VCaP (cell line): Measurements from ENCODE around the gene CCR2.

Experiments used
- H3K27ac ChIP-seq: fragments of 450-650 bp; 2 replicates; pipeline ENCODE4 v1.5.1; 2017
- TF ChIP-seq, protein P1 (sequence below): fragments of 450-650 bp; conservative IDR thresholded peaks from 2 replicates; pipeline ENCODE4 v1.5.1; 2017; ENCODE audit warnings: mild to moderate bottlenecking, moderate library complexity

CCR2 gene

DNA sequence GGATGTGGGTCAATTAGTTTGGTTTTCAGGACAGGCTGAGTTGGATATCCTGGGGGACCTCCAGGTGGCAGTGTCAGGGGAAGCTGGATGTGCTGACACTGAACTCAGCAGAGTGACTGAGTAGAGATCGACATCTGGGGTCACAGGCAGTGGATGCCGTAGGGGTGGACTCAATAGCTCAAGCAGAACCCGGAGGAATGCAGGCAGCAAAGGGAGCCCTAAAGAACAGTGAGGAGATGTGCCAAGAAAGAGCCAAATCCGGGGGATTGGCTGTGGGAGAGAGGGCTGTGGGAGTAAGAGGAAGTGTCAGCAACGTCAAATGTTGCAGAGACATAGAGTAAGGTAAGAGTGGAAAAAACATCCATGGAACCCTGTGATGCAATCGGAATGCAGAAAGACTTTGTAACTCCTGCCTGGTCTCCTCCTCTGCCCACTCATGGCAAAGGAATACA, 41.3 kb downstream of the CCR2 start:
- H3K27ac ChIP-seq, result no peak overlapping the region
- TF ChIP-seq, protein P1, sequence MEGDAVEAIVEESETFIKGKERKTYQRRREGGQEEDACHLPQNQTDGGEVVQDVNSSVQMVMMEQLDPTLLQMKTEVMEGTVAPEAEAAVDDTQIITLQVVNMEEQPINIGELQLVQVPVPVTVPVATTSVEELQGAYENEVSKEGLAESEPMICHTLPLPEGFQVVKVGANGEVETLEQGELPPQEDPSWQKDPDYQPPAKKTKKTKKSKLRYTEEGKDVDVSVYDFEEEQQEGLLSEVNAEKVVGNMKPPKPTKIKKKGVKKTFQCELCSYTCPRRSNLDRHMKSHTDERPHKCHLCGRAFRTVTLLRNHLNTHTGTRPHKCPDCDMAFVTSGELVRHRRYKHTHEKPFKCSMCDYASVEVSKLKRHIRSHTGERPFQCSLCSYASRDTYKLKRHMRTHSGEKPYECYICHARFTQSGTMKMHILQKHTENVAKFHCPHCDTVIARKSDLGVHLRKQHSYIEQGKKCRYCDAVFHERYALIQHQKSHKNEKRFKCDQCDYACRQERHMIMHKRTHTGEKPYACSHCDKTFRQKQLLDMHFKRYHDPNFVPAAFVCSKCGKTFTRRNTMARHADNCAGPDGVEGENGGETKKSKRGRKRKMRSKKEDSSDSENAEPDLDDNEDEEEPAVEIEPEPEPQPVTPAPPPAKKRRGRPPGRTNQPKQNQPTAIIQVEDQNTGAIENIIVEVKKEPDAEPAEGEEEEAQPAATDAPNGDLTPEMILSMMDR, result no peak; the same call in 1 of the 2 replicates

DNA sequence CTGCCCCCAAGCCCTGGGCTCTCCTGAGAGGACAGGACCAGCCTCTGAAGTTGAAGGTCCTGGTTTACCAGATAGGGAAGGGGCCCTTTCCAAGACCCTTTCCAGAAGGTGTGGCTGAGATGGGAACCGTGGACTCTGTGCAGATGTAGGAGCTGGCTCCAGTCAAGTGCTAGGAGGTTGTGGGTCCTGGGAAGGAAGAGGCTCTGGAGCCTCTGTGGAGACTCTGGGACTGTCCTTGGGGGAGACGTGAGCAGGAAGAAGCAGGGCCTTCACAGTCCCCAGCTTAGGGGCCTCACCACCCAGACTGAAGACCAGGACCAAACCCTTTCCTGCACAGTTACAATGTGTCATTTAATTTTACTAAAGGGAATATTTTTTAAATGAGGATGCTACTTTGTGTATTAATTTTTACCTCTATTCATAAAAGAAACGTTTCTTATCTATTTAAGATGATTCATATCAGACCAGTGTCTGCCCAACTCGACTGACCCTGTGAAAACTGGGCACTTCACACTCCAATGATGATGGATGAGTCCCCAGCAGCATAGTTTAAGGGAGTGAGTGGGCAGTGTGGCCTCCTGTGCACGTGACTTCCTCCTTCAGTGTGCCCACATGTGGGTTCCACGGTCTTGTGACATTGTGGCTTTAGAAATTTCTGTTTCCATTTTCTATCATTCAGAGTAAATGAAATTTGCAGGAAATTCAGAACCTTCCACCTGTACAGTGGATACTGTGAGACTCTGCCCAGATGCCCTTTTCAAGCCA, 42.0 kb downstream of the CCR2 start:
- TF ChIP-seq, protein P1, result no peak
- no peak overlapping the region for H3K27ac ChIP-seq

DNA sequence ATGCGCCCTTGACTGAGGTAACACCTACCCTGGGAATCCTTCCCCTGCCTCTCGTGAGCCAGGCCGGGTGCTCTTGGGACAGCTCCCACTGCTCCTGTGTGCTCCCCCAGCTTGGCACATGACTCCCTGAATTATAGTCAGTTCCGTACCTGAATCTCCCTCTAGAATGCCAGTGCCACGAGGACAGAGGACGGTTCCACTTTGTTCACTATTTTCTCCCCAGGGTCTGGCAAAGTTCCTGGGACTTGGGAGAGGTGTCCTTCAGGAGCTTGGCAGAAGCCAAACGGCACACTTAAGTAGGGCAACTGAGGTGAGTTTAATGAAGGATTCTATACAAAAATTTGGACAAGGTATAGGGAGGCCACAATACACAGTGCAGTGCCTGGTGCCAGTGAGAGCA, 43.2 kb downstream of the CCR2 start:
- TF ChIP-seq, protein P1, result no peak
- no peak overlapping the region for H3K27ac ChIP-seq

DNA sequence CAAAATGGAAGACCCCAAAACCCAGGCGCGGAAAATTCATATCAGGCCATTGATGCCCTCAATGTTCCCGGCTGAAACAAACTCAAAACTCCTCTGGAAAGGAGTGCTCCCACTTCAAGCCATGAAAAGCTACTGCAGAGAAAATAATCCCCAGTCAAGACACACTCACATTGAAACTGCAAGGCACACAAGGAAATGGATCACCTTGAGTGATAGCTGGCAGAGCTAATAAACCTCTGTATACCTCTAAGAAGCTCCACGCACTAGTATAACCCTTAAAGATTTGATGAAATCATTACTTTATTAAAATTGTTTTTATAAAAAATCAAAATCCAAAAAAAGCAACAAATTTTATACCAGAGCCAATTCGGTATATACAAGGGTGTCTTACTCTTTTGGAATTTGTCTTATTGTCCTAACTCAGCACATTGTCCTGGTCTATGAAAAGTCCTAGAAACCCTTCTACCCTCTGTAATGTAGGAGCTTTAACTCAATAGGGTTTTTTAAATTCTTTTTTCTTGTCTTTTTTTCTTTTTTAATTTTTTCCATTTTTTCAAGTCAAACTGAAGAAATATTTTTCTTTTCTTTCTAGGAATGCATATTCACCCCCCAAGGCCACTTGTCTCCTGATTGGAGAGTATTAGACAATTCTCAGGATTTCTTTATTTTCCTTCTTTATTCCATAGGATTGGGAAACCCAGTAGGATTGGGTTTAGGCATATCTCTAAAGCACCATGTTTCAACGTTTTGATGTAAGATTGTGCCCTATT, 44.5 kb downstream of the CCR2 start:
- TF ChIP-seq, protein P1, result no peak
- no peak overlapping the region for H3K27ac ChIP-seq

DNA sequence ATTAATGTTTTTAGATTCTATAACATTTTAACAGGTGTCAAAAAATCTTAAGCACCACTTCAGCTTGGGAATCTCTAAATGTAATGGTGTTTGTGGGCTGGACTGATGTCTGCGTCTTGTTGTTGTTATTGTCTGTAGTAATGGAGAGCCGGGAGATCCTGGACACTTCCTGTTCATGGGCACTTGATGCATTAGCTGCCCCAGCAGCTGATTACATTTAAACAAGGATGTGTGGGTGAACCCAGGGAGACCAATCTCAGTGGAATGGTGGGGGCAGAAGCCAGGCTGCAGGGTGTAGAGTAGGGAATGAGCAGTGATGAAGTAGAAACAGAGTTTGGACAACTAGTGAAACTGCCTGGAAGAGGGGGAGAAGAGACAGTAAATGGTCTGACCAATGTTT, 45.2 kb downstream of the CCR2 start:
- no peak overlapping the region for H3K27ac ChIP-seq
- TF ChIP-seq, protein P1, result no peak

DNA sequence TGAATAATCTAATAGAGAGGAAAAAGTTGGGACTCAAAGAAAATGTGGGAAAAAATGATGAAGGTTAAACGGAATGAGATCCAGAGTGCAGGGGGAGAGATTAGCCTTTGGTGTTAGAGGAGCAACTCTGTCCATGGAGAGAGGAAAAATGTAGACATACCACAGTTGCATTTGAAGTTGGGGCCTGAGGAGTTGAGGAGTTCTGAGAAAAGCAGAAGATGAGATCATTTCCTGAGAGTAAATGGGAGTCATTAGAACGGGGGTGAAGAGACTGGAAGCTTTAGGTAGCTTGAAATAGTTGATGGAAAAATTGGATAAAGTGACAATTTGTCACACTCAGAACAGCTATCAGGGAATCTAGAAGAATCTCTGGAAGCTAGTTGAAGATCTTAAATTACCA, 45.6 kb downstream of the CCR2 start:
- TF ChIP-seq, protein P1, result no peak
- no peak overlapping the region for H3K27ac ChIP-seq

DNA sequence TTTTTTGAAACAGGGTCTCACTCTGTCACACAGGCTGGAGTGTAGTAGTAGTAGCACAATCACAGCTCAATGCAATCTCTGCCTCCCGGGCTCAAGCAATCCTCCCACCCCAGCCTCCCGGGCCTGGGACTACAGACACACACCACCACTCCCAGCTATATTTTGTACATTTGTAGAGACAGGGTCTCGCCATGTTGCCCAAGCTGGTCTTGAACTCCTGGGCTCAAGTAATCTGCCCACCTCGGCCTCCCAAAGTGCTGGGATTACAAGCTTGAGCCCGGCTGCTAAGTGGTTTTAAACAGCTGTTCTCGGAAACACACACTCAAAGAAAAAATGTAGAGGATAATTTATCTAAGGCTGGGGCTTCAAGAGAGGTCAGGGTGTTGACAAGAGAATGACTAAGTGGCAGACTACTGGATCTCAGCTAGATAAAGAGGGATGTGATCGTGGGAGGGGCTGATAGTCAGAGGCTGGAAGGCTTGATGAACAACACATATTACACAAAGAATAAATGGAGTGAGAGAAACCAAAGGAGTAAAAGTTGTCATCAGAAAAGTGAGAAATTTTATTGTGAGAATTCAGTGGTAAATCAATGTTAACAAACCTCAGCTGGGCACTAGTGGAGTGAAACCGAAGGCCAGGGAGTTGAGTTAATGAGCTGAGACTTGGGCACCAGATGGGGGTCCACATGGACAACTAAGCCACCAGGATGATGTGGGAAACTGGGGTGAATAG, 46.3 kb downstream of the CCR2 start:
- TF ChIP-seq, protein P1, result no peak
- no peak overlapping the region for H3K27ac ChIP-seq
